GM21737 (cell line): Measurements from ENCODE around the gene ZXDA.
"Not testable (repeated sequence)": the region's sequence is repeated elsewhere in the genome, so short reads cannot be mapped to it uniquely, and the experiment has no call there.

Experiments used
- ATAC-seq: cut with Tn5 transposase; IDR thresholded peaks from one replicate; pipeline ENCODE4 v1.9.1; 2021; ENCODE audit warnings: mild to moderate bottlenecking, moderate library complexity; ENCODE audit not compliant: unreplicated experiment

Gene ZXDA

GRCh38 chrX:57910287-57910912 lies at the start of gene ZXDA:
Gene ZXDA, minus strand, starts transcription at chrX:57910458. Its CDS starts 38 bp downstream, at chrX:57910420.
- ATAC-seq = peak; percentile 52

DNA sequence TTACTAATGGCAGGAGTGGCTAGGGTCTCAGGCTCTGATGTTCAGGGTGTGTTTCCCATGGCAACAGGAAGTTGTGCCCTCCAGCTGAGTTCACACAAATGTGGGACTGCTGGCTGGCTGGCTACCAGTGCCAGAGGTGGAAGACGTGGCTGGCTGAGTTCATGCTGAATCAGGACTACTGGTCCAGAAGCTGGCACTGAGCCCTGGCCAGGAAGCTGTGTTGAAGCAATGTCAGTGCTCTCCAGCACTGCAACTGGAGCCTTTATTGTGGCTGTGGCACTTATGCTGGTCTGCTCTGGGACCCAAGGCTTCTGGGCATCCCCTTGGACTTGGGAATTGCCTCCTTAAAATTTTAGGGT lies 42.0 kb upstream of the ZXDA start:
- no peak for ATAC-seq

DNA sequence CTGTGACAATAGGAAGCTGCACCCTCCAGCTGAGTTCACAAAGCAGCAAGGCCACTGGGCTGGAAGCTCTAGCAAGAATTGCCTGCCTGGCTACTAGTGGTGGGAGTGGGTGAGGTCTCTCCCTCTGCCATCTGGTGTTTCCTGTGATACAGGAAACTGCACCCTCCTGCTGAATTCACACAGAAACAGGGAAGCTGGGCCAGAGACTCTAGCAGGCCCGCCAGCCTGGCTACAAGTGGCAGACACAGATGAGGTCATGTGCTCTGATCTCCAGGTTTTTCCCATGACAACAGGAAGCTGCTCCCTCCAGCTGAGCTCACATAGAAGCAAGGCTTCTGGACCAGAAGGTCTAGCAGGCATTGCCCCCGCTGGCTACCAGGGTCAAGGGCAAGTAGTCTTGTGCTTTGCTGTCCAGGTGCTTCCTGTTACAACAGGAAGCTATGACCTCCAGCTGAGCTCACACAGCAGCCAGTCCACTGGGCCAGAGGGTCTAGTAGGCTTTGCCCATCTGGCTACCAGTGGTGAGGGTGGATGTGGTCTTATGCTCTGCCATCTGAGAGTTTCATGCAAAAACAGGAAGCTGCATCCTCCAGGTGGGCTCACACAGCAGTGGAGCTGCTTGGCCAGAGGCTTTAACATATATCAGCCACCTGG lies 41.5 kb upstream of the ZXDA start:
- ATAC-seq = no peak

DNA sequence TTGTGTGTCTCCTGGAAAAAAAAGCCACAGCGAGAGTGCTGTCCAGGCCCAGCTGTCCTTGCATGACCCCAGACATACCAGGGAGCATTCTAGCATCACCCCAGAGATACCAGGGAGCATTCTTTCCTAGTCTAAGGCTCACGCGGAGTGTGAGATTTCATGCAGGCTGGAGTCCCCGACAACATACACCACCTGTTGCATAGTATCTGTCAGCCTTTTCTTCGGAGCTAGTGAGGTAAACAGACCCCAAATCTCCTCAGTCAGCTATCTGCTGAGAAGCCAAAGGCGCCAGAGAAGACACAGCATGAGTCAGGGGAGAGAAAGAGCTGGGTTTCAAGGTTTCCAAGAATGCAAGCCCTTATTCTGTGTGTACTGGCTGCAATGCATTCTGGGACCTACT lies 23.1 kb upstream of the ZXDA start:
- ATAC-seq = no peak

GRCh38 chrX:57932266-57932665 lies 22.0 kb upstream of the ZXDA start:
- ATAC-seq = no peak

DNA sequence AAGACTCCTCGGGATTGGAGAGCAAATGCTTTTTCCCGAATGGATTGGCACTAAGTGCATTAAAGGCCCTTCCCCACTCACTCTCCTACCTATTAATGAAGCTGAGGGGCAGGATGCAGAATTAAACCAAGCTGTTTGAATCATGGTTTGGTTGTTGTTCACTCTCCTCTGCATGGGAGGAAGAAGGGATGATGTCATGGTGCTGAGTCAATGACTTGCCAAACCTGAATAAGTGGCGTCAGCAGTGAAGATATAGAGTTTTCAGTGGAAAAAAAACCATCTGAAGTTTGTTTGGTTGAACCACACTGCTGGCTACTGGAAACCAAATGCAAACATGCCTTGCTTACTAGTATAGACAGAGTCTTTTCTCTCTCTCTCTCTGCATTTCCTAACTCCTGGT lies 19.8 kb upstream of the ZXDA start:
- no peak for ATAC-seq

DNA sequence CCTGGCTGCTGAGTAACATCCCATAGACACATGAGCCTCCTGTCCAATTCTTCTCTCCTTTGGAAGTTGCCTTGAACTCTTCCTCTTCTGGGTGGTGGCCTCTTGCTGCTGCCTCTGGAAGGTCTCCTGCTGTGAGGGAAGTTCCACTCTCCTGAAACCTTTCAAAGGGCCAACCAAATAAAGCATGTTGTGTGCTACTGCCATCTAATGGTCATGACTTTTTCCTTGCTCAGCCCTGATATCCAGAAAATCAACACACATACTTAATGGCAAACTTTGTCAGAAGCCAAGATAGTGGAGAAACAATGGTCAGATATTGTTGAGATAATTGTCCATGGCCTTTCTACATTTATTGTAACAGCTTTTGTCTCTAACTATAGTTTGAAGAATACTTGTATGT lies 19.1 kb upstream of the ZXDA start:
- no peak for ATAC-seq

DNA sequence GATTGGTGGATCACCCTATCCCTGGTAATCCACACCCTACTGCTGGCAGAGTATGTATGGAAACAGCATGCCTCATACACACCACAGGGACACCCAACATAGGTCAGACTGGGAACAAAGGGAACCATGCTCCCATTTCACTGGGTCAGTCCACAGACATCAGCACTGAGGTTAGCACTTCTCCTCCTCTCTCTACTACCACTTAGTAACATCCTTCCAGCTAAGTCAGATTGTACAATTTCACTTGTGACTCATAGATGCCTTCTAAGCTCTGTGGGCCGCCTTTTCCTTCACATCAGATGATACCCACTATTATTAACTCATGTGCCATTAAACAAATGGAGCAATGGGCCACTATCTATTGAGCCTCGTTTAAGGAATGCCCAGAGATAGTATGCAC lies 15.5 kb upstream of the ZXDA start:
- no peak for ATAC-seq

GRCh38 chrX:57918750-57919436 lies 8.6 kb upstream of the ZXDA start:
- ATAC-seq = no peak

GRCh38 chrX:57915680-57916079 lies 5.4 kb upstream of the ZXDA start:
- no peak for ATAC-seq

DNA sequence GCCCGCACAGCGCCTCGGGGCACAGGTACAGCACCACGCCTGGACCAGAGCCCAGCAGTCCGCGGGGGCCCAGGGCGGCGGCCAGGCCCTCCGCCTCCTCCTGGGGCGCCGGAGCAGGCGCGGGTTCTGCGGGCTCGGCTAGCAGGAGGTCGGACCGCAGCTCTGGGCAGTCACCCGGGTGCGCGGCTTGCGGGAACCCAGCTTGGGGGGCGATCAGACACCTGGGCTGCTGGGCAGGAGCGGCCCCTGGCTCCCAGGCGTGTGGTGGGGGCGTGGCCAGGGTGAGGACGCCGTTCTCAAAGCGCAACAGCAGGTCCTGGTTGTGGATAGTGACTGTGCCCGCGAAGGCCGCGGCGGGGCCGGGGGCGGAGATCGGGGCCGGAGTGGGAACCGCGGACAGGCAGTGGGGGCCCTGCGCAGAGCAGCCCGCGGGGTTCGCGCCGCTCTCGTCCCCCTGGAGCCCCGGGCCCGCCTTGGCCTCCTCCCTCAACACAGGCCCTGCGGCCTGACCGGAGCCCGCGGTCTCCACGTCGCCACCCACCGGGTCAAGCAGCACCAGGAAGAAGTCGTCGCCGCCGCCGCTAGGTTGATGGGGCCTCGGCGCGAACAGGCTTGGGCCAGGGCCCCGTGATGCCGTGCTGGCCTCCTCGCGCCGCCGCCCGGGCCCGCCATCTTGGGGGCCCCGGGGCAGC lies 517 bp downstream of the ZXDA start:
- peak; percentile 81 for ATAC-seq

GRCh38 chrX:57908972-57909594 lies 1.2 kb downstream of the ZXDA start:
- not testable (repeated sequence) for ATAC-seq

GRCh38 chrX:57906790-57907189 lies 3.5 kb downstream of the ZXDA start:
- ATAC-seq = no peak

- ATAC-seq = no peak
These were observed 5.1 kb downstream of the ZXDA start for GRCh38 chrX:57905141-57905540.

DNA sequence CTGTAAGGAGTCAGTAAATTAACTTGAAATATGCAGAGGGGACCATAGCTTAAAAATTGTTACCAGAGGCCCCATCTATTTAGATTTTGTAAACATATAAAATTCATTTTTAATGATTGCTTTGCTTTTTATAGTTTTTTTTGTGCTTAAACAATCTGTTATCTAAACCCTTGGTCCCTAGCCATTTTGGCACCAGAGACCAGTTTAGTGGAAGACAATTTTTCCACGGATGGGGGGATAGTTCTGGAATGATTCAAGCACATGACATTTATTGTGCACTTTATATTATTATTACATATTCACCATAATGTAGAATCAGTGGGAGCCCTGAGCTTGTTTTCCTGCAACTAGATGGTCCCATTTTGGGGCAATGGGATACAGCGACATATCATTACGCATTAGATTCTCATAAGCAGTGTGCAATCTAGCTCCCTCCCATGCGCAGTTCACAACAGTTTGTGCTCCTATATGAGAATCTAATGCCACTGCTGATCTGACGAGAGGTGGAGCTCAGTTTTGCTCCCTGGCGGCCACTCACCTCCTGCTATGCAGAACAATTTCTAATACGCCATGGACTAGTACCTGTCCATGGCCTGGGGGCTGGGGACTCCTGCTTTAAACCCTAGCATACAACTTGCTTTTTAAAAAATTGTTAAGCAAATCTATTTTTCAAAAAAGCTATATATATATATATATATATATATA lies 5.9 kb downstream of the ZXDA start:
- no peak for ATAC-seq

- no peak for ATAC-seq
These were observed 7.6 kb downstream of the ZXDA start for GRCh38 chrX:57902633-57903032.

DNA sequence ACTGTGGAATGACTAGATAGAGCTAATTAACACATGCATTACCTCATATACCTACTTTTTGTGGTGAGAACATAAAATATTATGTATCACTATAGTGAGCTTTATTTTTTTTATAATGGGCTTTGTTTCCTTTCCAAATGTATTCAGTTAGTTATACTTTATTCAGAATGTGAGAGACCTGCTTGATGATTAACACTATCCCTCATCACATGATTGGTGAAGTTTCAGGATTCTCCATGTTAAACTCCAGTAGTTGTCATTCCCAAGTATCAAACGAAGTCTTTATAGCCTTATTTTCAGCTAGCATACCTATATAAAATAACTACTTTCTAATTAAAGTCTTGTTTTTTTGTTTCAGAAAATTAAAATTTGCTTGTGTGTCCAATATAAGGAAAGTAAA lies 8.8 kb downstream of the ZXDA start:
- no peak for ATAC-seq

DNA sequence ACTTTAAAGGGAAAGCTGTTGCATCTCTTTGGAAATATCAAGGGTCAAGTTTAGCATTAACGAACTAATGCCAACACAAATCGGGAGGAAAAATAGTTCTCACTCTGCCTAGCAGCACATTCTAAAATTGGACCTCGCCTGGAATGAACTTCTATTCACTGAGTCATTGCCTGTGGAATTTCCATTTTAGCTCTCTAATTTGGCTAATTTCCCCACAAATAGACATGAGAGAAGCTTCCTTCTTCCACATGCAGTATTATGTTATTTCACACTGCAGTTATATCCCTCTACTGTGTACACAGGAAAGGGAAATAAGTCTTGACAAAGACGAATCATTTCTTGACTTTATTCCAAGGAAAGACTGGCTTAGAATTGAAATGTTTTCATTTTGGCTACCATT lies 9.3 kb downstream of the ZXDA start:
- no peak for ATAC-seq

- ATAC-seq = no peak
These were observed 10.4 kb downstream of the ZXDA start for GRCh38 chrX:57899906-57900305.

DNA sequence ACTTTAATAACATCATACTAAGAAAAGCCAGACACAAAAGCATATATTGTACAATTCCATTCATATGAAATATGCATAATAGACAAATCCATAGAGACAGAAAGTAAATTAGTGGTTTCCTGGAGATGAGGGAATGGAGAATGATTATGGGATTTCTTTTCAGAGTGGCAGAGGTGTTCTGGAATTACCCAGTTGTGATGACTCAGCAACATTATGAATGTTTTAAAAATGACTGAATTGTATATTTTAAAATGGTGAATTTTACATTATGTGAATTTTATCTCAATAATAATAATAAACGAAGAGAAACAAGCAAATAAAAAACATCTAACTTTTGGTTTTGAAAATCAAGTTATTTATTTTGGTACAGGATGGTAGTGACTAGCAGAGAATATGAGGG lies 11.2 kb downstream of the ZXDA start:
- ATAC-seq = no peak

DNA sequence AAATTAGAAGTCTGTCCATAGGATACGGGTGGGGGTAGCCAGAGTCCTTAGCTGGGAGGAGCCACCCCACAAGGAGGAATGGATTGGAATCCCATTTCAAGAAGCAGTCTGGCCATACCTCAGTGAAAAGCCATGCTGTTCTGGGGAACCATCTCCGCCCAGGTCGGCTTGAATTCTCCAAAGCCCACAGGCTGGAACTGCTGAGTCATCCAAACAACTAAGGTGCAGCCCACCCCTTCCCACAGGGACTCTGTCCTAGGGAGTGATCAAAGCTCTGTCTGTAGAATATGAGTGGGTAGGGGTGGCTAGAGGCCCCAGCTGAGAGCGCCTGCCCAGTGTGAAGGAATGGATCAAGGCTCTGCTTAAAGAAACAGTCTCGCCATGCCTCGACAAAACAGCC lies 38.8 kb downstream of the ZXDA start:
- ATAC-seq = no peak
